ENCODE results near the gene APOBEC4.

Gene APOBEC4

DNA sequence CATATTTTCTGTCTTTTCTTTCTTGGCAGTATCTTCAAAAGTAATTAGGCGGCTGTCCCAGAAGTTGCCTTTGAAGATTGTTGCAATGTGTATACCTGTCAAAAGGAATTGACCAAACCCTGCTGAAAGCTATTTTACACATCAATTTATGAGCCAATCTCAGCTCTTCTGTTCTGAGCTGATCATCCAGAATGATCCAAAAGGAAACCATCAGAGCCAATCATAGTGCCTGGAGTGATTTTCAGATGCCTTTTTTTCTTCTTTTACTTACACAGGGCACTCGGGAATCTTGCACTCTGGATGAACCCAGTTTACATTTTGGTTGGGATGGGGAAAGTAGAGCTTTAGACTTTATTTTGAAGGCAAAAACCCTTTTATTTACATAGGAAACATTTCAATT lies 21.8 kb upstream of the APOBEC4 start:
- no peak for DNase-seq (ENCODE audit: low read depth in 2 of 2)

DNA sequence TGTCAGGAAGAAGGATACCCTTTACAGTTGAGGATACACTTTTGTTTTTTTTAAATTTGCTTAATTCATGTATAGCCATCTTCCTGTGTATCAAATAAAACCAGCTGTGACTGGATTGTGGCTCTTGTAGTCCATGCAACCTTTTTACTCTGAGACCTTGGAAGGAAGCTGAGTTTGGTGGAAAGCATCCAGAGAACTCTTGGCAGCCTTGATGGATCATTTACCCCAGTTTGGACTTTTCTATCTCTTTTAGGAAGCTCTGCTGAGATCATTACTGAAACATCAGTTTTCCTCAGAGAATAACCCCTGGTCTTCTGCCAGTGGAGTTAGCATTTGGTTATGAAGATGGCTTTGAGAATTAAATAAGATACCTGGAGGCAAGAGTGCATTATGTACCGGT lies 21.2 kb upstream of the APOBEC4 start:
- no peak for DNase-seq (ENCODE audit: low read depth in 2 of 2)

DNA sequence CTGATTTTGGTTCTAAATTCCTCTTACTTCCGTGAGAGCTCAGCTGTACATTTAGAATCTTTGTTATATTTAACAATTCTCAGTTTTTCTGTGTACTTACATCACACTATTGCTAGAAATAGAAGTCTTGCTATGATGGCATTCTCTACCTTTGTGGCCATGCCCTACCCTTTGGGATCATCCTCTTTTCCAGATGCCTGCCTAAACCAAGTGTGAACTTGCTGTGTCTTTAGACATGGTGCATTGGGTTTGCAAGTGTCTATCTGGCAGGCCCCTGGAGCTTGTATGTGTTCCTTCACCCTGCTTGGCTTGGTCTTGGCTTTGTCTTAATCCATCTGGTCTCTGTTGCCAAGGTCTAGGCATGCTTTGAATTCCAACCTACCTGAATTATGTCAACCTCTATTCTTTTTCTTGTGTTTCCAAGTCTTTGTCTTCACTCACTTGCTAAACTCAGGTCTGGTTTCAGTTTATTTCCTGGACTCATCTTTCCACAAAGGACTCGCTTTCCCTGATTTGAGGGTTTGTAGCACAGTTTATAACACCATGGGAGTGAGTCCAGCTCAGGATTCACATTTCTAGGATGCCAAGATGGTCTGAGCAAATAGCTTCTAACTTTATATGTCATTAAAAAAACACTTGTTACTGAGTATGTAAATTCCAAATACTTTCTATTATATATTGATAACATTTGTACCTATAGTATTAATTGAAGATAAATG lies 20.6 kb upstream of the APOBEC4 start:
- DNase-seq (ENCODE audit: low read depth in 2 of 2): no peak

DNA sequence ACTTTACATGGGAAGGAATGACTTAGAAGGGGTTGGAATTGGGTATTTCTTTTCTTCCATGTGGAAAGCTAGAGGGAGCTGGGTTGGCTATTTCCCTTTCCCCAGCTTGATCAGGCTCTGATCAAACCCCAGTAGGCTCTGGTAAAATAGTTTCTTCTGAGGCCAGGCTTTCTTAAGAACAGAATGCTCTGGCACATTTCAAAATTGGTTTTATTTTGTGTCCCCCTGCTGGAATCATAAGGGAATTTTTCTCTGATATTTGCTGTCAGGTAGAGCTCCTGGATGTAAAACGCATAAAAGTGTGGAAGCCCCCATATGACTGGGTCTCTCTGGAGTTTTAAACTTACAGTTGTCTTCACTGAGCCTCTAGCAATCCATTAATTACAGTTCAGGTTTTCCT lies 17.1 kb upstream of the APOBEC4 start:
- no peak for DNase-seq (ENCODE audit: low read depth in 2 of 2)

DNA sequence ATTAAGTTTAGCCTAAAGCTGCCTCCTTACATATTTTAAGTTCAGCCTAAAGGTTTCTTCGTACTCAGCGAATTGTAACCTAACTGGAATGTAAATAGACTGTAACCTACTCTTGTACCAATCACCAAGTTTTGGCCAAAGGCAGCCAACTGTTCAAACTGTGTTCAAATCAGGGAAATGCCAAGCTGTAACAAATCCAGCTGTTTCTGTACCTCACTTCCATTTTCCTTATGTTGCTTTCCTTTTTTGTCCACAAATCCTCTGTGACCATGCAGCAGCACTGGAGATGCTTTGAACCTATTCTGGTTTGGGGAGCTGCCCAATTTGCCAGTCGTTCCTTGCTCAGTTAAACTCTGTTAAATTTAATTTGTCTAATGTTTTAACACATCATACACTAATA lies 3.2 kb upstream of the APOBEC4 start:
- DNase-seq (ENCODE audit: low read depth in 2 of 2): no peak

DNA sequence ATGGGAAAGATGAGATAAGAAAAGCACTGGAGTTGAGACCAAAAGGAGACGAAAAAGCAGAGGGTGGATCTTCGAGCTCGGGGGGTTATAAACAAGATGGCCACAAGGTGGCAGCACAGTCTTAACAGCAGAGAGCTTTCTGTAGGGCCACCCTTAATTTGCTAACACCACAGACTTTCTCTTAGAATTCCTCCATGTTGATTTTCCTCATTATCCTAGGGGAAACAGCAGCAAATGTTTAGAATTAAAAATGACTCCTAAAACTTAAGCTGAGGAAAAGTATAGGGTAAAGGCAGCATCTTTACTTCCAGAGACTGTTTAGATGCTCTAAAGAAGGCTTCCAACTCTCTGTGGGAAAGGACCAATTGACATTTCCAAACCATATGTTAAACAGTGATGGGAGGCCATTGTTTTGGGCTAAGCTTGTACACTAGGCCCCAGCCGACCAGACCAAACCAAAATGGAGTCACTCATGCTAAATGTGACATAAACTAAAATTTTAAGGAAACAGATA lies 2.5 kb upstream of the APOBEC4 start:
- peak; percentile 36 to 62 for DNase-seq (ENCODE audit: low read depth in 2 of 2)

DNA sequence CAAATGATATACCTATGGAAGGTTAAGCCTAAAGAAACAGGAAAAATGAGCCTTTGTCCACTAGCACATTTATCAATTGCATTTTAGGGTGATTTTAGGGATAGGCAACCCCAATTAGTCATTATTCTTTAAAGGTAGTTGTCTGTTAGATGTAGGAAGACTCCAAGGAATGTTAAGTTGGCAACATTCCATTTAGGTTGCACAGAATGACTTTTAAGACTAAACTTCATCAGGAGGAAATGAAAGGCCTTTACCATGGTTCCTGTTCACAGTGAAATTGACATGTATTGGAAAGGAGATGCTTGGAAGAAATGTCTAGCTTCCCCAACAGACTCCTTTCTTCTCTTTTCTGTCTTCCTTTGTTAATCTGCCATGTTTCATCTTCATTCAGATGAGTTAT lies 1.6 kb upstream of the APOBEC4 start:
- DNase-seq (ENCODE audit: low read depth in 2 of 2): no peak

GRCh38 chr1:183653876-183654451 lies 848 bp upstream of the APOBEC4 start:
- no peak for DNase-seq (ENCODE audit: low read depth in 2 of 2)

DNA sequence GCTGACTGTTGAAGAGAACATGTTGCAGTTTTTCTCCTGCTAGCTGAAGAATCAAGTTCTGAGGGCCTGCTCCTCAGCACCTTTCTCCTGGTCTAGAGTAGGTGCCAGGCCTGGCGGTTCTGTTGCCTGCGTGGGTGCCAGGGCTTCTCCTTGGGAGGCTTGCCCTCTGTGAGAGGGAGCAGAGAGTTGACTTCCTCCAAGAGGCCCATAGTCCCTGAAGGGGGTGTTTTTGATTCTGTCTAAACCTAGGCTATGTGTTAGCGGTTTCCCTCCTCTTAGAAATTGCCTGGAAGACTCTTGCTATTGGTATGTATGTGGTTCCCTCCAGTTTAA lies 312 bp upstream of the APOBEC4 start:
- DNase-seq (ENCODE audit: low read depth in 2 of 2): no peak

- DNase-seq (ENCODE audit: low read depth in 2 of 2): no peak
Measured at GRCh38 chr1:183652107-183652506, 1.0 kb downstream of the APOBEC4 start.

GRCh38 chr1:183651612-183652011 lies 1.5 kb downstream of the APOBEC4 start:
- DNase-seq (ENCODE audit: low read depth in 2 of 2): no peak

DNA sequence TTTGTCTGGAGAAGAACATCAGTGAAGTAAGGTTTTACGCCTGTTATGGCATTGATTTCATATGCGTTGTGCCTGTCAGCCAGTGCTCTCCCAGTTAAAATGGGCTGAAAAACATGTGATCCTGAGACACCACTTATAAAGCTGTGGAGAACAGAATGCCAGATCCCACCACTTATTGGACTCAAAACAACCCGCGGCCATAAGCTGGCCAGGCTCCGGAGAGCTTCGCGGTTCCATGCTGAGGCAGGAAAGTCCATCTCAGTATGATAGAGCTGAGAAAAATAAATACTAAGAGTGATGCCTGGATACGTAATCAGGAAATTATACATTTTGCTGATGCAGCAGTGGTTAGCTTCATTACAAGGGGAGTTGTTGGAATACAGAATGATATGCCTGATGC lies 5.1 kb downstream of the APOBEC4 start:
- DNase-seq (ENCODE audit: low read depth in 2 of 2): no peak

- no peak for DNase-seq (ENCODE audit: low read depth in 2 of 2)
Measured at GRCh38 chr1:183646776-183647175, 6.3 kb downstream of the APOBEC4 start.

- no peak for DNase-seq (ENCODE audit: low read depth in 2 of 2)
Measured at GRCh38 chr1:183645531-183645930, 7.6 kb downstream of the APOBEC4 start.

- DNase-seq (ENCODE audit: low read depth in 2 of 2): no peak
Measured at GRCh38 chr1:183642166-183642565, 10.9 kb downstream of the APOBEC4 start.

DNA sequence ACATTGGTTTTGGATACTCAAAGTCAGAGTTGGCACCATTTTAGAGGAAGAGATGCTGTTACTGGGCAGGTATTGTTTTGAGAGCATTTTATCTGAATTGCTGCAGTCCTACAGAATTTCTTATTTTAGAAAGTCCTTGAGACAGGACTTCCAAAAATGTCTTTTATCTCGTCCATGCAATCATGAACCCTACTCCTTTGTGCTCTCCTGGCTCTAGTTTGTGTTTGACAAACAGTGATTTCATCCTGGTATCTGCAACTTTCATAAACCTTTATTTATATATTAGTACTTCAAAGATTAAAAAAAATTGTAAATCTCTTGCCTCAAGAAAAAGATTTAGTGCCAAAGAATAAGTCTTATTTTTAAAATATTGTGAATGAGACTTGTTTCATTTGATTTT lies 12.9 kb downstream of the APOBEC4 start:
- no peak for DNase-seq (ENCODE audit: low read depth in 2 of 2)

- DNase-seq (ENCODE audit: low read depth in 2 of 2): no peak
Measured at GRCh38 chr1:183638649-183639387, 14.3 kb downstream of the APOBEC4 start.

- no peak for DNase-seq (ENCODE audit: low read depth in 2 of 2)
Measured at GRCh38 chr1:183636783-183637182, 16.3 kb downstream of the APOBEC4 start.

- DNase-seq (ENCODE audit: low read depth in 2 of 2): no peak
Measured at GRCh38 chr1:183636334-183636682, 16.8 kb downstream of the APOBEC4 start.

- peak; percentile 95 to 97 for DNase-seq (ENCODE audit: low read depth in 2 of 2)
Measured at GRCh38 chr1:183635606-183636333, 17.3 kb downstream of the APOBEC4 start, which contains the start of gene ARPC5. Gene ARPC5, minus strand, starts transcription at chr1:183635783. Its CDS starts 124 bp downstream, at chr1:183635659.

DNA sequence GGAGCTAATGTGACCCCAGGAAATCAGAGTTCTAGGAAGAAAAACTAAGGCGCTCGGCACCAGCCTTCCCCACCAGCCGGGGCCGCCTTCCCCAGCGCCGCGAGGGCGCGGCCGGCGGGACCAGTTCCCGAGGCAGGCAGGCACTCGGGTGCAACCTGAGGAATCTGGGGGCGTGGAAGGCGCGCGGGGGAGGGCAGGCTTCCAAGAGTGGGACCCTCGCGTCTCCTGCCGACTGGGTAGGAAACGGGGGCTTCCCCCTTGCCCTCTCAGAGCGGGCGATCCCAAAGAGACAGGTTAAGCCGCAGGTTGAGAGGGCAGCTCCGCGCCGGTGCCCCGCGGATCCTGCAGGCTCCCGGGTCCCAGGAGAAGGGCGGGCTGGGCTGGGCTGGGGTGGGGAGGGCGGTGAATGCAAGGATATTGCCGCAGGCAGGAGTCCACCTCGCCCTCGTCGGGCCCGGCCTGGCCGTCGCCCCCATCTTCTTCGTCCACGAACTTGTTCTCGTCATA lies 18.0 kb downstream of the APOBEC4 start:
- DNase-seq (ENCODE audit: low read depth in 2 of 2): peak in 1 of 2 donors; percentile 14

GRCh38 chr1:183634429-183635065 lies 18.6 kb downstream of the APOBEC4 start:
- no peak for DNase-seq (ENCODE audit: low read depth in 2 of 2)

Measured in stimulated activated CD4-positive, alpha-beta T cell treated with anti-CD3 and anti-CD28 coated beads, Interleukin-15, amount 100 ng/mL, for 48 hours (primary cell).